RPMI8226 (cell line): ENCODE results near the gene EFNA2.

Experiments
- DNase-seq: peaks from one replicate; pipeline ENCODE4 v3.0.0-alpha.2; 2015

Gene EFNA2

DNA sequence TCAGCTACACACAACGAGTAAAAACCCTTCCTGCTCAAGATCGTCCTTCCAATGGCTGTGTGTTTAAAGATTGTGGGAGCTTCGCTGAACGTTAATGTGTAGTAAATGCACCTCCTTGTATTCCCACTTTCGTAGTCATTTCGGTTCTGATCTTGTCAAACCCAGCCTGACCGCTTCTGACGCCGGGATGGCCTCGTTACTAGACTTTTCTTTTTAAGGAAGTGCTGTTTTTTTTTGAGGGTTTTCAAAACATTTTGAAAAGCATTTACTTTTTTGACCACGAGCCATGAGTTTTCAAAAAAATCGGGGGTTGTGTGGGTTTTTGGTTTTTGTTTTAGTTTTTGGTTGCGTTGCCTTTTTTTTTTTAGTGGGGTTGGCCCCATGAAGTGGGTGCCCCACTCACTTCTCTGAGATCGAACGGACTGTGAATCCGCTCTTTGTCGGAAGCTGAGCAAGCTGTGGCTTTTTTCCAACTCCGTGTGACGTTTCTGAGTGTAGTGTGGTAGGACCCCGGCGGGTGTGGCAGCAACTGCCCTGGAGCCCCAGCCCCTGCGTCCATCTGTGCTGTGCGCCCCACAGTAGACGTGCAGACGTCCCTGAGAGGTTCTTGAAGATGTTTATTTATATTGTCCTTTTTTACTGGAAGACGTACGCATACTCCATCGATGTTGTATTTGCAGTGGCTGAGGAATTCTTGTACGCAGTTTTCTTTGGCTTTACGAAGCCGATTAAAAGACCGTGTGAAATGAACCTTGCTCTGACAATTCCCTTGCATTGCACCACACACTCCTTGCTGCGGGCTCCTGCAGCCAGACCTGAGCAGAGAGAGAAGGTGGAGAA is 13.0 kb upstream of the EFNA2 start:
- no peak for DNase-seq

DNA sequence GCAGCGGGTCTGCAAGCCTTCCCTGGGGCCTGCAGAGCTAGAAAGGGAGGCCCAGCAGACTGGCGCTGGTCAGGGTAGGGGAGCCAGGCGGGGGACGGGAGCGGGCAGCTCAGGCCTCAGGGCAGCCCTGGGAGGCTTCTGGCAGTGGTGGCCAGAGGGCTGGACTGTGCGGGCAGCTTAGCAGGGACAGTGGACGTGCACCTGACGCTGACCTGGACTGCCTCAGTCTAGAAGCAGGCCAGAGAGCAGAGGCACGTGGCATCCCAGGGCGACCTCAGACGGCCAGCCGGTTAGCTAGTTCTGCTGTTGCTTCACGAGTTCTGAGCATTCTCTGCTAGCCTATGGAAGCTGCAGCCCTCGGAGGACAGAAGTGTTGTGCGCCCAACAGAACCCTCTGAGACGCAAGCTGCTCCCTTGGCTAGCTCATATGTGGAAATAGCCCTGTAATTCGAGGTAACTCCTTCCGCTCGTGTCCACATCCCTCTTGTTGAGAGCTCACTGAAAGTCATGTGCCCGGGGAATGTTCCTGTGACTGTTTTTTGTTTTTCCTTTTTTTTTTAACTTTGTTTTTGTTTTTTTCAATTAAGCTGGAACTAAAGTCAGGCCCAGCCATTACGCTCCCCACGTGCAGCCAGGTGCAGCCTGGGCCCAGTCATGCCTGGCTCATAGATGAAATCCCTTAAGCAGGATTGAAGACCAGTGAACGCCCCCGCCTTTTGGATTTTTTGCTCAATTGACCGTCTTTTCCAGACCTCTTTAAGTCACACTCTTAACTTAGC is 12.2 kb upstream of the EFNA2 start:
- no peak for DNase-seq

DNA sequence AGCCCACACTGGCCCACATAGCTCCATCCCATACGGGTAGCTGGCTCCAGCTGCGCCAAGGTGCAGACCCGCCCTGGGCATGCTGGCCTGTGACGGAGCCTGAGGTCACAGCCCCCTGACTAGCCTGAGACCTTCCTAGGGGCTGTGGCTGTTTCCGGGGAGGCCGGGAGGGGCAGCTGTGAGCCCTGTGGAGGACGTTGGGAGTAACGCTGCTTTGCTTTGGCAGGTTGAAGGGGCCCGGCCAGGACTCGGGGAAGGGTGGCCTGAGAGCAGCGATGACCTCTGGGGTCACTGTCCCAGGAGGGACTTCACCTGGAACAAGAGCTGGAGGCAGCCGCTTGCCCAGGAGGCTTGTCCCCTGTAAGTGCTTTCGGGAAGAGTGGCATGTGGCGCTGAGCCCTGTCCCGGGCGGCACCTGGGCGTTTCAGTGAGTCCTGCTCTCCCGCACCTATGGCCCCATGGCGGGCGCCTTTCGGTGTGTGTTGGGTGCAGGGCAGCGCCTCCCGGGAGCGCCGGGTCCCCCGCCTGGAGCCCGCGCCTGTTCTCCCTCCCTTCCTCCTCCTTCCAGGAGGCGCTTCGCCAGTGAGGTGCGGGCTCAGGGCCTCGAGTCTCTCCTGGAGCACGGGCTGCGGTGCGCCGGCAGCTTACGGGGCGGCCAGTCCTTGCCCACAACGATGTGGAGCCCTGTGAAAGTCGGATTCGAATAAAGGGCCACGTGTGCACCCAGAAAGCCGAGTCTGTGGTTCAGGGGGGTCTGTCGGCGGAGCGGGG is 11.4 kb upstream of the EFNA2 start:
- DNase-seq, result no peak

DNA sequence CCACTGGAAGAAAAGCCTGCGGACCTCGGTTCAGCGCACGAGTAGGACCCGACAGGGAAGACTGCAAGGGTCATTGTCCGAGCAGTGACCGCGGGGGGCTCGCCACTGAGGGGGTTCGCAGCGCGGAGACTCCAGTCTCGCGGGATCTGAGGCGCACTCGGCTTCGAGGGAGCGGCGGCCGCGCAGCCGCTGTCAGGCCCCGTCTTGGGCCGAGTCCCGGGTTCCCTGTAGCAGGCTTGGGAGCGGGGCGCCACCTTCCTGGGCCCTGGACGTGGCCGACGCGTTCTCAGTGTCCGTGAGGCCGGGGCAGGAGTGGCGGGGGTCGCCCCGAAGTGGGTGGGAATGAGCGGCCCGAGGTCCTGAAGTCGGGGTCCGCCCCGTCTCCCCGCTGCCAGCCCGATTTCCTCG is 10.8 kb upstream of the EFNA2 start:
- no peak for DNase-seq

DNA sequence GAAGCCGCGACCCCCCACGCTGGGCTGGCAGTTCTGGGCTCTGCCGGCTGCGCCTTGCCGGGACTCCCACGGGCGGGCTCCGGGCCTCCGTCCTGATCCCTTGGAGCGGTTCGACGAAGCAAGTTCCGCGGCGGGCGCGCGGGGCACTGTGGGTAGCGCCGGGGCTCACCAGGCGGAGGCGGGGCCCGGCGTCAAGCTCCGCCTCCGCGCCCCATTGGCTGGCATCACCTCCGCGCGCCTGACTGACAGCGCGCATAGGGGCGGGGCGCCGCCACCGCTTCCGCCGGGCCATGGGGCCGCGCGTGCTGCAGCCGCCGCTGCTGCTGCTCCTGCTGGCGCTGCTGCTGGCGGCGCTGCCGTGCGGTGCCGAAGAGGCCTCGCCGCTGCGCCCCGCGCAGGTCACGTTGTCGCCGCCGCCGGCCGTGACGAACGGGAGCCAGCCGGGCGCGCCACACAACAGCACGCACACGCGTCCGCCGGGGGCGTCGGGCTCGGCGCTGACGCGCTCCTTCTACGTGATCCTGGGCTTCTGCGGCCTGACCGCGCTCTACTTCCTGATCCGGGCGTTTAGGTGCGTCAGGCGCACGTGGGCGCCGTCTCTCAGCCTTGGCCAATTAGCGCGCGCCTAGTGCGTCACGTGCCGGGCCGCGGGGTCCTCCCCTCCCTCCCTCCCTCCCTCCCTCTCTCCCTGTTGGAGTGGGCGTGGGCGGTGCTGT is 10.3 kb upstream of the EFNA2 start, which contains the start of gene FAM174C:
TSS of gene FAM174C (plus strand) at position 271 of the 716 bp plus-strand sequence. CDS start at position 291, 20 bp downstream.
- peak; percentile 98 for DNase-seq

DNA sequence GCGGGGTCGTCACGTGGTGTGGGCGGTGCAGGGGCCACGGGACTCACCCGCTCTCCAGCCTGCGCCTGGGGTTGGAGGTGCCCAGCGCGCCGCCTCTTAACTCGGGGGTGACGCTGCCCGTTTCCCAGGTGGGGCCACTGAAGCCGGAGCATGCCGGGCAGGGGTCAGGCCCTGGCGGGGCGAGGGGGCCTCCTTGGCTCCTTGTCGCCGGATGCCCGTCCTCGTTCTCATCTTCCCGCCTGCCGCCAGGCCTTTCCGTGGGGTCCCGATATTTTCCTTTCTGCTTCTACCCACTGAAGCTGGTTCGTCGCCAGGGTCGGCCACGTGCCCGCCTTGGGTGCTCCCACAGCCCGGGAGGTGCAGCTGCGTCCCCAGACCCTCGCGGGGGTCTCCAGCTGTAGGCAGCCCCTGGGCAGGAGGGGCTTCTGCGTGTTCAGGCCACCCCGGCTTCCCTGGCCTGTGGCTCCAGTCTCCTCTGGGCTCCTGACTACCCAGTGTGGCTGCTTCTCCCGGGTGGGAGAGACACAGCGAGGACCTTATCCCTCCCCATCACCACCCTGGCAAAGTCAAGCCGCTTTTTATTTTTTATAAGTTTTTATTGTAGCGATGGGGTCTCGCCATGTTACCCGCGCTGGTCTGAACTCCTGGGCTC is 9.6 kb upstream of the EFNA2 start:
- DNase-seq, result no peak

DNA sequence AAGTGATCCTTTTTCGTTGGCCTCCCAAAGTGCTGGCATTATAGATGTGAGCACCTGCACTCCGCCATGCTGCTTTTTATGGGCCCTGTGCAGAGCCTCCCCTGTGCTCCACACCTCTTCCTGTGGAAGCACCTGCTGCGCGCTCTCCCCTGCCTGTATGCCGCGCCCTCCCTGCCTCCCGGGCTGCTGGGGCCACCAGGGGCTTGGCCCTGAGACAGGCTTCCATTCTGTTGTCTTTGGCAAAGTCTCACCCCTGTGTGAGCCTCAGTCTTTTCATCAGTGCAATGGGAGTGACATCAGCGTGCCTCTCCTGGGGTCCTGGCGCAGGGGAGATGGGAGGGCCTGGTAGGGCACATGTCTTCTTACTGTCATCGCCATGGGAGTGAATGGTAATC is 9.0 kb upstream of the EFNA2 start:
- DNase-seq, result peak; percentile 88

DNA sequence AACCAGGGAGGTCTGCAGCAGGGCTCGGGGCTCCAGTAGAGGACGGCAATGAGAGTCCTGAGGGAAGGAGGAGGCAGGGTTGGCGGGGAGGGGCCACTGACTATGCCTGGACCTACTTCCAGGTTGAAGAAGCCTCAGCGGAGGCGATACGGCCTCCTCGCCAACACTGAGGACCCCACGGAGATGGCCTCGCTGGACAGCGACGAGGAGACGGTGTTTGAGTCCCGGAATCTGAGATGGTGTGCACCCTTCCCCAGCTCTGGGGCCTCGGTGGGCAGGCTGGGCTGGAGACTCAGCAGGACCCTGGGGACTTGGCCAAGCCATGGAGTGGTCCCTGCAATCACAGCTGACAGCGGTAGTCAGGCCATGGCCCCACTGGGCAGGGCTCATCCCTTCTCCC is 8.6 kb upstream of the EFNA2 start:
- no peak for DNase-seq

DNA sequence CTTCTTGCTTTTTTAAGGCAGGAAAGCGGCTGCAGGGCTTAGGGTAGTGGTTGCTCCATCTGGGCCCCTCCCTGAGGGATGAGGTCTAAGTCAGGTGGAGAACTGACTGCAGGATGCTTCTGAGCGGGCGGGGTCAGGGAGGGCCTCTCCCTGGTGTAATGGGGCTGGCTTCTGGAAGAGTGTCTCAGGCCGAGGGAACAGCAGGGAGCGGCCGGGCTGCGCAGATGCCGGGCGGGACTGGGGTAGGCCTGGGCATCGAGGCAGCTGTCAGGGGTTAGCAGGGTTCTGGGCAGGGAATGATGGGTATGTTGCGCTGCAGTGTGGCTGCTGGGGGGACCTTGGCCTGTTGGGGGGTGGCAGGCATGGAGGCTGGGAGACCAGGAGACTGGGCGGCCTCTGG is 7.6 kb upstream of the EFNA2 start:
- no peak for DNase-seq

DNA sequence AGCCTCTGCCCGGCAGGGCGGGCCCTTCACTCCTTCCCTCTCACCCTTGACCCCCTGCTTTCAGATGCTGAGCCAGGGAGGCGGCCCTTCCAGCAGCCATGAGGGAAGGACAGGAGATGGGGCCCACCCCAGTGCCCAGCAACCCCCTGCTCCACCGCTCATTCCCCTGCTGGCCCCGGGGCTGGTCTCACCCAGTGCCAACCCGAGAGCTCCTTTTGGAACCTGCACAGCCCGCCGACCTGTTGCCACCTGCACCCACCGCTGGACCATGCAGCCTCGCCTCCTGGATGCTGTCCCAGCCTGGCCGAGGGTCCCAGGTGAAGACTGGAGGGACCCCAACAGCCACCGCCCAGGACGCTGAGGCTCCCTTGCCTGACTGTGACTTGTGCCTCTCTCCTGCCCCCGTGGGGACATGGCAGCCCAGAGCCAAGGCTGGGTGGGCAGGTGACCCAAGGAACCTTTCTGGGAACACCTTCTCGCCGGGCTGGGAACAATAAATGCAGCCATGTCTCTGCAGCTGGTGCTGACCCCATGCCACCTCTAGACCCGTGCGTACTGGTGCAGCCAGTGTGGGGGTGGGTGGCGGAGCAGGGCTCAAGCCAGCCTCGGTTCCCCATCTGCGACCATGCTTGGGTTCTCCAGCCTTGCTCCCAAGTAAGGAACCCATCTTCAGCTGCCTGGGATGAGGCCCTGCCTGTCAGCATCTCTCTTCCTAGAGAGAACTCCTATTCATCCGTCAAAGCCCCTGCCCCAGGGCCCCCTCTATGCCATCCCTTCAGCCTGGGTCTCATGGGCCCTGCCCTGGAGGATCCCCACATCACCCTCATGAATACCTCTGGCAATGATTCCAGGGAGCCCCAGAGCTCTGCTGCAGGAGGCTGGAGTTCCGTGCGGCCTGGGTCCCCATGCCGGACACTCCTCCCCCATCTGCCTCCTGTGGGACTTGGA is 6.7 kb upstream of the EFNA2 start:
- DNase-seq, result no peak

DNA sequence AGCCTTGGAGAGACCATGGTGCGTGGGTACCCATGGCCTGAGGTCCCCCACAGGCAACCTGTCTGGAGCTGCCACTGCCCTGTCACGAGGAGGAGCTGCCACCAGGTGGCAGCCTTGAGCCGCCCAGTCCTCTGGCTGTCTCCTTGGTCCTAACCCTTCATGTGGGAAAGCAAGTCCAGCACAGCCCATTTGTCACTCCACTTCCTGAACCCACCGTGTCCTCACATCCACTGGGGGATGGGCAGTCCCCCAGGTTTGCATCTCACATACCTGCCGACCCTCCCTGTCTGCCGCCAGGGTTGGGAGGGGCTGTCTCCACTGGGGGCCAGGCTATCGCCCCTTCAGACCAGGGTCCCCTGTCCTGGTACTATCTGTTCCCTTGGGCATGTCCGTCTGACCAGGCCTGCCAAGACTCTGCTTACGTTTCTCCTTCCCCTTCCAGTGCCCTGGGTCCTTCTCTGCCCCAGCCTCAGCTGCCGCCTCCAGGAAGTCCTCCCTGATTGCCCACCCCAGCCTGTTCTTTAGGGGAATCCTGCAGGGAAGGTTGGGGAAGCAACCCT is 5.8 kb upstream of the EFNA2 start:
- peak; percentile 83 for DNase-seq

DNA sequence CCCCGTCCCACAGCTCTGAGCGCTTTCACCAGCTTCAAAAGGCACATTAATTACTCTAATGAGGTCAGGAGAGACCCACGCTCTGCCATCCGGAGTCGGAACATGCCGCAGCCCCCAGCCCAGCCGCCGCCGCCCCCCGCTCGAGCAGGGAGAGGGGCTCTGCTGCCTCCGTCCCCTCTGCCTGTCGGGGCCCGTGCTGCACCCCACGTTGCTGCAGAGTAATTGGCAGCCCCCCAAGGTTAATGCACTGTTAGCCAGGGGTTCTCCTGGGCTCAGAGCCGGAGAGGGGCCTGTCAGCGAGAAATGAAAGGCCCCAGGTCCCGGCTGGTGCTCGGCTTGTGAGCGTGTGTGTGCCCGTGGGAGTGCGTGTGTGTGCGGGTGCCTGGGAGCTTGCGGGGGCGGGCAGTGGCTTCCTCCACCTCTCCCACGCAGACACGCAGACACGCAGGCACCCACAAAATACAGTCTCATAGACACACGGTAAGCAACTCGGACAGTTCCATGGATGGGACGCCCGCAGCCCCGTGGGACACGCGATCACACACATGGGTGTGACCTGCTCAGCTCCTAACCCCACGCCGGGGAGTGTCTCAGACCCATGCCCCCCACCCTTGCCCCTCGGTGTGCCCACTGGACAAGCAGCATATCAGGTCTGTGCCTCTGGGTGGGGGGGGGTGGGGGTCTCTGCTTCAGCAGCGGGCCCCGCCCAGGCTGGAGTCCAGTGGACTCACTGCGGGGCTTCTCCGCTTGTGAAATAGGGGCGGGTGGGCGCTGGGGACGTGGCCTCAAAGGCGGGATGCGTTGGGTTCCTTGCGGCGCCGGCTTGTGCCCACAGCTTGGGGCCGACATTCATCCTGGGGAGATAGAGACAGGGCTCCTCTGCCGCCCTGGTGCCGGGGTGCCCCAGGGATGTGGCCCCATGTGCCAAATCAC is 4.8 kb upstream of the EFNA2 start:
- DNase-seq, result no peak

DNA sequence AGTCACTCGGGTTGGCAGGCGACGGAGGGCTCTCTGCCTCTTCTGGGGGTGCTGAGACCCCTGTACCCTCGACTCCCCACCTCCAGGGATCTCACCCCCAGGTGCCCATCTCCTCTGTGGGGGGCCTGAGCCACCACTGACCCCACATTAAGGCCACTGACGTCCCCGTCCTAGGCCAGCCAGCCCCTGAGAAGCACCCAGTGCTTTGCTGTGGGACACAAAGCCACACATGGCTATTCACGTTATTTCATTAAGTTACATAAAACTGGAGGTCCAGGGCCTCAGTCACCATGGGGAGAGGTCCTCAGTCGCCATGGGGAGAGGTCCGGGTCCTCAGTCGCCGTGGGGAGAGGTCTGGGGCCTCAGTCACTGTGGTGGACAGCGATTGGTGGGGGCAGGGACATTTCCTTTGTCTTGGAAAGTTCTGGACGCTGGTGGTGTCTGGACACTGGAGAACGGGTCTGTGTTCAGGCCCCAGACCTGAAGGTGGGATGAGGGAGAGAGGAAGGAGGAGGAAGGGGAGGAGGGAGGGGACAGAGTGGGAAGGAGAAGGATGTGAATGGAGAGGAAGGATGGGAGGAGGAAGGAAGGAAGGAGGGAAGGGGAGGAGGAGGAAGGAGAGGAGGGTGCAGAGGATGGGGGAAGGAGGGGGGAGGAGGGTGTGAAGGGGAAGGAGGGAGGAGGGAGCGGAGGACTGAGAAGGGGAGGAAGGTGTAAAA is 3.9 kb upstream of the EFNA2 start:
- DNase-seq, result no peak

DNA sequence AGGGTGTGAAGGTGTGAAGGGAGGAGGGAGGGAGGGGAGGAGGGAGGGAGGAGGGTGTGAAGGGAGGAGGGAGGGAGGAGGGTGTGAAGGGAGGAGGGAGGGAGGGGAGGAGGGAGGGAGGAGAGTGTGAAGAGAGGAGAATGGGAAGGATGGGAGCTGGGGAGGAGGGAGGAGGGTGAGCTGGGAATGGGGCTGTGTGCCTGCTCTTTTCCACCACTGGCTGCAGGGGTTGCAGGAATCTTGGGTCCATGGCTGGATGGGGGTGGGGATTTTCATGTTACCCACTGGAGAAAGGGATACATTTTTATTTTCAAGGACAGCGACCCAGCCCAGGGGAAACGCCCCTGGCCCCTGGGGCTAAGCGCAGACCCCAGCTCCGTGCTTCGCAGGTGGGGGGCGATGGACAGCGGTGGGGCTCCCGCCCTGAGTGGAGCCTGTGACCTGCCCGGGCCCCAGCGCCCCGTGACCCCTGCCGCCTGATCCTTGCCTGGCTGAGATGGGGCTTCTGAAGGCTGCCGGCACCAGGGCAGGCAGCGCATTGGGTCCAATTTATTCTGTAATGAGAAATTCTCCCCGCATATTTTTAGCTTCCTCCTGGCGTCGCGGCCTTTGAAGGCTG is 3.0 kb upstream of the EFNA2 start:
- no peak for DNase-seq

DNA sequence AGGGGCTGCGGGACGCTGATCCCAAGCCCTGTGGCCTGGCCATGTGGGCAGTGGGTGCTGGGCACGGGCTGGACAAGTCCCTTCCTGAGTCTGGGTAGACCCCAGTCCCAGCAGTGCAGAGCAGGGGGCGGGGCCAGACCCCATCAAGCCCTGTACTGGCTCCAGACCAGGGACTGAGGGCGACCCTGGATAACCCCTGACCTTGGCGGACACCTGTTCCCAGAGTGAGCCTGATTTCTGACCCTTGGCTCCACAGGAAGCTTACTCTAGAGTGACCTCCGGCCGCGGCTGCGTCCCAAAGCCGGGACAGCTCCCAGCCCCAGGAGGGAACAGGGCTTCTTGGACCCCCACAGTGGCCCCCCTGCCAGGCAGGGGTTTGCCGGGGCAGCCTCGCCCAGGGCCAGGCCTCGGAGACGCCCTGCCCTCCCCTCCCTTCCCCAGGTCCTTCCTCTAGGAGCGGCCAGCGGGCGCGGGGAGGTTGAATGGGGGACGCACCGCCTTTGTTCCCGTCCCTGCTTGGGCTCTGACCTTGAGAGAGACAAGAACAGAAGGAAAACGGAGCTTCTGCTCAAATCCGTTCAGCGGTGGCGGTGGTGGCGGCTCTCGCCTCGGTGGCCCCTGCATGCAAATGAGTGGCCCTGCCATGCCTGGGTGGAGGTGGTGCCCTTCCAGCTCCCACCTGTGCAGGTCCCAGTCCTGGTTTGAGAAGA is 2.3 kb upstream of the EFNA2 start:
- DNase-seq, result no peak

DNA sequence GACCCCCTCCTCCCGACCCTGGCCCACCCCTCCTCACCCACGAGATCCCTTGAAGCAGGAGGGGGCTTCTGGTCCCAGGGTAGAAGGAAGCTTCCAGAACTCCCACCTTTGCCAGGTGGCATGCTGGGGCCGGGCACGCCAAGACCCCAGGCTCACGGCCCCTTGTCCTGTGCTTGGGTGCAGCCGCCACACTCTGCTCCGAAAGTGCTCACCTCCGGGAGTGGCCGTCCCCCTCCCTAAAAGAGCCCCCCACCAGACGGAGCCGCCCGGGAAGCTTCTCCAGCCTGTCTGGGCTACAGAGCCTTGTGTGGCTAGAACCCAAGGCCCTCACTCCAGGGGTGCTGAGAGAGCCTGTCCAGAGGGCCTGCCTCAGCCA is 1.8 kb upstream of the EFNA2 start:
- no peak for DNase-seq

DNA sequence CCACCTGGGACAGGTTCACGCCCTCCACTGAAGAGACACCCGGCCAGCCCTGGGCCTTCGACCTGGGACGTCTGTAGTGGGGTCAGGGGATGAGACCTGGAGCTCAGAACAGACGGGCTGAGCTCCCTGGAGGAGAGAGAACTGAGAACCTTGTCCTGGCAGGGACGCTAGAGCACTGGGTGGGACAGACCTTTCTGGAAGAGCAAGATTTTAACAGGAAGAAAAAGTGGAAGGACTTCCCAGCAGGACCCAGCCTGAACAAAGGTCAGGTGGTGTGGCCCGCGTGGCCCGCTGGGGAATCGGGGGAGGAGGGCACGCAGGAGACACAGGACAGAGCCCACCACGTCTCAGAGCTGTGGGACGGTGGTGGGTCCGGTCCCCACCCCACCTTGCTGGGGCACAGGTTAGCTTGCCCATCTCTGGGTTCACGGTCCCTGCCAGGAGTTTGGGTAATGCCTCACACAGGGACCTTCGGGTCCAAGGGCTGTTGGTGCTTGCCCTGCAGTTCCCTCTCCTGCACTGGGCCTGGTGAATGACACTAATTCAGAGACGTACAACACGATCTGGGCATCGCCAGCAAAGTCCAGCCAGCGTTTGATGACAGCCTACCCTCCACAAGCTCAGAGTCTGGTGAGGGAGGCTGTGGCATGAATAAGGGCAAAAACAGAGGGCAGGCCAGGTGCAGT is 1.2 kb upstream of the EFNA2 start:
- peak; percentile 21 for DNase-seq
